Glutamatergic neuron (in vitro differentiated cells): ENCODE measurements around the gene DOK3. TPM values are rescaled to one million over a fixed set of nuclear protein-coding genes. Genes with fewer than 3 reads are reported as not detected.

Experiments
- DNase-seq: peaks from one replicate; pipeline ENCODE4 v3.0.0; 2022
- H3K27ac Mint-ChIP-seq: one replicate; pipeline ENCODE4 v1.8.0; 2020; ENCODE audit warnings: mild to moderate bottlenecking, mixed read lengths, inconsistent platforms; ENCODE audit not compliant: unreplicated experiment
- H3K27me3 Mint-ChIP-seq: one replicate; pipeline ENCODE4 v1.8.0; 2020; ENCODE audit warnings: mild to moderate bottlenecking, moderate library complexity, mixed read lengths, inconsistent platforms; ENCODE audit not compliant: unreplicated experiment
- H3K36me3 Mint-ChIP-seq: one replicate; pipeline ENCODE4 v1.8.0; 2020; ENCODE audit warnings: mild to moderate bottlenecking, mixed read lengths, inconsistent platforms; ENCODE audit not compliant: unreplicated experiment
- H3K4me1 Mint-ChIP-seq: one replicate; pipeline ENCODE4 v1.8.0; 2020; ENCODE audit warnings: mild to moderate bottlenecking, low read depth, mixed read lengths, inconsistent platforms; ENCODE audit not compliant: unreplicated experiment
- H3K4me3 Mint-ChIP-seq: one replicate; pipeline ENCODE4 v1.8.0; 2020; ENCODE audit warnings: mild to moderate bottlenecking, mixed read lengths, inconsistent platforms; ENCODE audit not compliant: unreplicated experiment
- H3K9me3 Mint-ChIP-seq: one replicate; pipeline ENCODE4 v1.8.0; 2020; ENCODE audit warnings: mild to moderate bottlenecking, moderate library complexity, mixed read lengths, inconsistent platforms; ENCODE audit not compliant: unreplicated experiment
- CTCF ChIP-seq: fragments of 200-600 bp; sonication (generic); IDR thresholded peaks from one replicate; pipeline ENCODE4 v1.5.0; 2021; ENCODE audit not compliant: partially characterized antibody, unreplicated experiment
- total RNA-seq: library from RNA; stranded (reverse); fragmentation: NEBNext Ultra II Directional; extraction: Animal tissue kit (Norgen Biotek cat#: 25700); gene quantifications from one replicate; pipeline ENCODE4 v1.2.1, GENCODE V29; 2021; ENCODE audit not compliant: unreplicated experiment

DOK3 gene
- total RNA-seq, 1 donor from 2014 or later, result 29.2 TPM

- DNase-seq, result no peak
- H3K27me3 Mint-ChIP-seq, result peaks cover 33% of the 10 kb centered on the region
- H3K36me3 Mint-ChIP-seq, result peaks cover 5% of the 10 kb centered on the region
- peaks cover 19% of the 10 kb centered on the region for H3K4me1 Mint-ChIP-seq
- H3K27ac Mint-ChIP-seq, result peak overlapping the region; percentile 59
- peaks cover 35% of the 10 kb centered on the region for H3K9me3 Mint-ChIP-seq
- TF ChIP-seq CTCF, result no peak
- peak overlapping the region; percentile 74 for H3K4me3 Mint-ChIP-seq
These were observed 50.3 kb downstream of the DOK3 start for GRCh38 chr5:177459357-177459756.

- Mint-ChIP-seq H3K36me3 (peaks cover 5% of the 10 kb centered on the region), H3K9me3 (peaks cover 36% of the 10 kb centered on the region), H3K27me3 (peaks cover 34% of the 10 kb centered on the region), H3K4me3 (no peak overlapping the region), H3K4me1 (peaks cover 19% of the 10 kb centered on the region), H3K27ac (peak overlapping the region; percentile 43)
- DNase-seq, result peak; percentile 58
- TF ChIP-seq CTCF, result no peak
These were observed 50.7 kb downstream of the DOK3 start for GRCh38 chr5:177458912-177459350.

DNA sequence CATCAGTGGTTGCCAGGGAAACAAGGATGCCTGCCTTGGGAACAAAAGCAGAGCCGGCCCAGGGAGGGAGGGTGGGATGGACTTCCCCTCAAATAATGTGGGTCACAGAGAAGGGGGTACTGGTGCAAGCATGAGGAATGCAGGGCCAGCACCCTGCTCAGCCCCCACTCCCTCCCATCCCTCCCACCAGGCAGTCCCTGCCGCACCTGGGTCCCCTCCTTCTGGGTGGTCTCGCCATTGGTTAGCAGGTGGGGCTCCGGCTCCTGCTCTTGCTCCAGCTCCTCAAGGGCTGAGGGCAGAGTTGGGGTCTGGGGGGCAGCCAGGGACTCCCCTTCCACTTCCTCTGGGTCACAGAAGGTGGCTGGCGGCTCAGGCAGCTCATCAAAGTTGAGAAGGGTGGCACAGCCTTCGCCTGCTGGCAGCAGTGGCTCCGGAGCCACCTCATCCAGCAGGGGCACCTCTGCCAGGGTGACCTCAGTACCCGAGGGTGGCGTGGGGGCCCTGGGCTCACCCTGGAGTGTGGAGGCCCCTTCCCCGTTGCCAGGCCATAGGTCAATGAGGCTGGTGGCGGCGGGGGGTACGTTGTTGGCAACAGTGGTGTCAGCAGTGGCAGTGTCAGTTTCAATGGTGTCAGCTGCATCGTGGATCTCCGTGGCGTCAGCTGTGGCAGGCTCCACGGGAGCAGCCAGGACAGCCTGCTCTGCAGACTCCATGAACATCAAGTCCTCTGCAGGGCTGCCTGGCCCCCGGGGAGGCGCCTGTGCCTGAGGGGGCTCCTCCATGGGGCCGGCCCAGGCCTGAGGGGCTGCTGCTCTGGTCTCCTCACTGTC lies 51.6 kb downstream of the DOK3 start:
- peak; percentile 49 for TF ChIP-seq CTCF
- H3K4me1 Mint-ChIP-seq, result peaks cover 20% of the 10 kb centered on the region
- peaks cover 36% of the 10 kb centered on the region for H3K9me3 Mint-ChIP-seq
- H3K27me3 Mint-ChIP-seq, result peaks cover 39% of the 10 kb centered on the region
- peak overlapping the region; percentile 88 for H3K4me3 Mint-ChIP-seq
- no peak for DNase-seq
- H3K27ac Mint-ChIP-seq, result peak overlapping the region; percentile 88
- H3K36me3 Mint-ChIP-seq, result peaks cover 5% of the 10 kb centered on the region

GRCh38 chr5:177456976-177457851 lies 52.4 kb downstream of the DOK3 start:
- H3K4me1 Mint-ChIP-seq, result peaks cover 17% of the 10 kb centered on the region
- peak overlapping the region; percentile 88 for H3K4me3 Mint-ChIP-seq
- TF ChIP-seq CTCF, result peak; percentile 80
- H3K36me3 Mint-ChIP-seq, result peaks cover 5% of the 10 kb centered on the region
- peaks cover 38% of the 10 kb centered on the region for H3K9me3 Mint-ChIP-seq
- H3K27me3 Mint-ChIP-seq, result peaks cover 41% of the 10 kb centered on the region
- H3K27ac Mint-ChIP-seq, result peak overlapping the region; percentile 88
- DNase-seq, result peak; percentile 87
